ENCODE data around the gene BRD4.

The BRD4 gene

GRCh38 chr19:15264061-15264932 is 68.0 kb downstream of the BRD4 start:
- DNase-seq = peak; percentile 65

GRCh38 chr19:15263361-15263985 is 68.9 kb downstream of the BRD4 start:
- no peak for DNase-seq

DNA sequence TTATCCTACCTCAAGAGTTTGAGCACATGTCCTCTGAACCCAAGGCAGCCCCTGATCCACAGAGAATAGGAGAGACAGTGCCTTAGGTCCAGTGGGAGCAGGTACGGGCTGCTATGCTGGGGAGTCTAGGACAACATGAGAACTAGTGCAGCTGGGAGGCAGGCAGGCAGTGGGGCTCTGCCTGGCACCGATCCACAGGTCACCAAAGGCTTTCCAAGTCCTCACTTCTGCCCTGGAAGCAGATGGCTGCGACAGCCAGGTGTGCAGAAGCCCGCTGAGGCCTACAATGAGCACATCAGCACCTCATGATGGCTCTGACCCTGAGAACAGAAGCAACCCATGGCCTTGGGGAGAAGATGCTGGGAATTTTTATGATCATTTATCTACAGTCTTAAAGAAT is 70.3 kb downstream of the BRD4 start:
- no peak for DNase-seq

DNA sequence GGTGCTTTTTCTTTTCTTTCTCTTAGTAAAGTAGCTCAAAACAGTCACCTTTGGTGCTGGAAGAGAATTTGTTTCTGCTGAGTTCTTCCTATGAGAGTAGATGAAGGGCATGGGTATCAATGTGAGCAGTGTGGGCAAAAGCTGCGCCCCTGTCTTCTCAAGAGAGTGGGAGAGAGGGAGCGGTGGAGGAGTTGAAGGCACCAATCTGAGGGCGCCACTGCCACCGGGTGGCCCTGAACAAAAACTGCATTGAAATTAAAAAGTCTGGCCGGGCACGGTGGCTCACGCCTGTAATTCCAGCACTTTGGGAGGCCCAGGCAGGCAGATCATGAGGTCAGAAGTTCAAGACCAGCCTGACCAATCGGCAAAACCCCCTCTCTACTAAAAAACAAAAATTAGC is 71.4 kb downstream of the BRD4 start:
- DNase-seq = no peak

DNA sequence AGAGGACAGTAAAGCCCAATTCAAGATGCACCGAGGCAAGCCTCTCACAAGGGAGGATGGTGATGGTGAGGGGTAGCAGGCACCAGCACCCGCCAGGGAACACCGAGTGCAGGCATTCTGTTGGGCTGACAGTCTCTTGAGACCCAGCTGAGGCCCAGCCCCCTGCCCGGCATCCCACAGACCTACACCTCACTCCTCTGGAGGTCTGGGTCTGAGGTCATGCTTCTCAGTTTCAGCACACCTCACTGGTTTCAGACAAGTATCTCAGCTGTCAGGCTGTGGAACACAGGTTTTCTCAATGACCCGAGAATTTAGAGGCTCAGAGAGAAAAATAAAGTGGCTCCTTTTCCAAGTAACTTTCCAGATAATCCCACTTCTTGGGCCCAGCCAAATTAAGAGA is 72.4 kb downstream of the BRD4 start:
- no peak for DNase-seq

GRCh38 chr19:15257782-15258181 is 74.6 kb downstream of the BRD4 start:
- no peak for DNase-seq

DNA sequence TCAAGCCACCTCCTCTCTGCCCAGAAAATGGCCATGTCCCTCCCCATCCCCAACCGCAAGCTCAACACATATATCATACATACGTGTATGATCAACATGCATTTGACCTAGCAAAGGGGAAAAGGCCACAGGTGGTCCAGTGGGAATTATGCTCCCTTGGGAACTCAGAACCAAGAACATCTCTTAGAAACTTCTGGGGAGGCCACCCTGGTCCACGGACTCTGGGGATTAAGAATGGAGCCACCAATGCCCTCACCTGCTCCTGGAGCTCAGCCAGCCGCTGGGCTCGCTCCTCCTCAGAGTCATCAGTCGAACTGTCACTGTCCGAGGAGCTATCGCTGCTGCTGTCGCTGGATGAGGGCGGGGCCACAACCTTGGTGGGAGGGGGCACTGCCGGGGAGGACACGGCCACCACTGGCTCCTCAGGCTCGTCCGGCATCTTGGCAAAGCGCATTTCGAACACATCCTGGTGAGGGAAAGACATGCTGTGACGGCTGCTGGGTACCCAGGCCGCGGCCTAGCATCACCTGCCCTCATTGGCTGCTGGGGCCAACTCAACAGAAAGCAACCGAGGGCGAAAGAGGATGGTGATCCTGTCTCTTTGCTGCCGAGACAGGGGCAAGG is 75.5 kb downstream of the BRD4 start:
- no peak for DNase-seq

GRCh38 chr19:15255359-15255990 is 76.9 kb downstream of the BRD4 start:
- no peak for DNase-seq

DNA sequence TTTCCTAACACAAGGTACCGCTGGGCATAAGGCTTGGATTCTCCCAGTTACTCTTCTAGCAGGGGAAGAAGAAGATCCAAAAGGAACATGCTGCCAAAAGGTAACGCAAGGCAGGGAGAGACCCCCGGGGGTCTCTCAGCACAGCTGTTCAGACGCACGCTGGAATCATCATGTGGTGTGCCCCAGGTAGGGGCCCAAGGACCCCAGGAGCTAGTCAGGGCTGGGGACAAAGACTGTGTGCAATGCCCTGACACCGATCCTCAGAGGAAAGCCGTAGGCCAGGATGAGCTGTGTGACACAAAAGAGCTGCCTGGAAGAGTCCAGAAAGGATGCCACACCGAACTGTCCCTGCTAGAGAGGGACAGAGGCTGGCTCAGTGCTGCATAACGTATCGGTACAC is 77.8 kb downstream of the BRD4 start:
- no peak for DNase-seq

- DNase-seq = no peak
Measured at GRCh38 chr19:15253513-15253912, 78.8 kb downstream of the BRD4 start.

GRCh38 chr19:15253061-15253460 is 79.3 kb downstream of the BRD4 start:
- no peak for DNase-seq

DNA sequence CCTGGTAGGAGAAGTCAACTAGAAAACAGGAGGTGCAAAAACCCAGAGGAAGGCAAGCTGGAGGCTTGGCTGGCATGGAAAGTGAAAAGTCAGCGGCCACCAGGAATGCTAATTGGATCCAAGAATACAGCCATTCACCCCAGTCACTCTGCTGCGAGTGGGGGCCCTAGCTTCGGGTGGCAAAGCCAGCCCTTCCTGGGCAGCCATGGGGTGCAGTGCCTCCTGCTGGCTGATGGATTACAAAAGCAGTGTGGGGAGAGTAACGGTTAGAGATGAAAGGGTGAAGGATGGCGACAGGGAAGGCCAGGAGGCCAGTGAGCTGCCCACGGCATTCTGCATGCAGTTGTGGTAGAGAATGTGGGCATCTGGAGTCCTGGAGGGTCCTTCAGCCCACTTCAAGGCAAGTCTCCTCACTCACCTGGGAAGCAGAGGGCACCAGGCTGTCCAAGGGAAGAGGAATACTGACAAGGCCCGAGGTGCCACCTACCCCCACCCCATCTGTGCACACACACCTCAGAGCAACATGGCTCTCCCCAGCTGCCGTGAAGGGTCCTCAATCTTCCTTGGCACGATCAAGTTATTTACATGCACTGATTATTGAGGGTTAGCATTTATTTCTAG is 79.8 kb downstream of the BRD4 start:
- no peak for DNase-seq

- DNase-seq = no peak
Measured at GRCh38 chr19:15251749-15252397, 80.5 kb downstream of the BRD4 start.

DNA sequence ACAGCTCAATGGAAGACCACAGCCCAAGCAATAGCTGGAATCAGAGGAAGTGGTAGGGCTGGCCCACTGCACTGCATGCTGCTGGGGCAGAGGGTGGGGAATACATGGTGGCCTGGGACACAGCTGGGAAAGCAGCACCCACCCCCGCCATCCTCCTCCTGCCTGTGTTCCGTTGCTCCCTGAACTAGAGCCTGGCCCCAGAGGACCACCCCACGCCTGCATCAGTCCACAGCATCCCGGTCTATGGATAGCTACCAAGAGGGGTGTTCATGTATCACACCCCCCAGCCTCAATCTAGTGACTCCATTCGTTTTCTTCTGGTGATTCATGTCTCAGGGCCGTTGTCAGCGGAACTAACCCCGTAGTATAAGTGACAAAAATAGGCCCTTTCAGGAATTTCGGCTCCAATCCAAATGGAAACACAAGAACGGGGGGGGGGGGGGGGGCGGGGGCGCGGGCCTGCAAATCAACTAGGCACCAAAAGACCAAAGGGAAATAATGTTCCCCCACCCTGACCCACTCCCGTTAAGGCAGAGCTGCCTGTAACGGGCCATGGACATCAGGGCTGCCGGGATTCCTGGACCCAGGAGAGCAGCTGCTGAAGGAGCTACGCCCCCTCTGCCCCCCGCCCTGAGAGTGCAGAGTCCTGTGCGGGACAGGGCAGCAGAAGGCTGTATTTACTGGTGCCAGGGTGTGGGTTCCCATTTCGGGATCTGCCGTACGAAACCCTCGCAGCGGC is 81.2 kb downstream of the BRD4 start:
- DNase-seq = no peak

GRCh38 chr19:15250640-15250993 is 81.7 kb downstream of the BRD4 start:
- DNase-seq = no peak

GRCh38 chr19:15249972-15250639 is 82.2 kb downstream of the BRD4 start:
- DNase-seq = no peak

GRCh38 chr19:15249528-15249874 is 82.8 kb downstream of the BRD4 start:
- no peak for DNase-seq

- DNase-seq = no peak
Measured at GRCh38 chr19:15248648-15249527, 83.5 kb downstream of the BRD4 start.

GRCh38 chr19:15248106-15248505 is 84.2 kb downstream of the BRD4 start:
- no peak for DNase-seq

Measured in stimulated activated naive CD4-positive, alpha-beta T cell treated with Interleukin-2 at 50 U/mL for 16 hours (primary cell).